Body of pancreas (tissue), 4 donors: Measurements from ENCODE around the gene GNRH2.

Experiments
- POLR2A ChIP-seq, 3 donors: fragments of 450-650 bp; IDR thresholded peaks; one replicate each; pipeline ENCODE4 v1.6.1; 2016; ENCODE audit warnings: antibody characterized with exemption in 3 of 3, mild to moderate bottlenecking in 2 of 3
- TF ChIP-seq, protein P1 (sequence below), 7 experiments: fragments of 450-650 bp in 4 of 7; fragments of 200-600 bp in 3 of 7; sonication (generic) in 3 of 7; IDR thresholded peaks; one replicate each; pipeline ENCODE4 v1.5.1; 2016 to 2019; ENCODE audit warnings: antibody characterized with exemption in 7 of 7

DNA sequence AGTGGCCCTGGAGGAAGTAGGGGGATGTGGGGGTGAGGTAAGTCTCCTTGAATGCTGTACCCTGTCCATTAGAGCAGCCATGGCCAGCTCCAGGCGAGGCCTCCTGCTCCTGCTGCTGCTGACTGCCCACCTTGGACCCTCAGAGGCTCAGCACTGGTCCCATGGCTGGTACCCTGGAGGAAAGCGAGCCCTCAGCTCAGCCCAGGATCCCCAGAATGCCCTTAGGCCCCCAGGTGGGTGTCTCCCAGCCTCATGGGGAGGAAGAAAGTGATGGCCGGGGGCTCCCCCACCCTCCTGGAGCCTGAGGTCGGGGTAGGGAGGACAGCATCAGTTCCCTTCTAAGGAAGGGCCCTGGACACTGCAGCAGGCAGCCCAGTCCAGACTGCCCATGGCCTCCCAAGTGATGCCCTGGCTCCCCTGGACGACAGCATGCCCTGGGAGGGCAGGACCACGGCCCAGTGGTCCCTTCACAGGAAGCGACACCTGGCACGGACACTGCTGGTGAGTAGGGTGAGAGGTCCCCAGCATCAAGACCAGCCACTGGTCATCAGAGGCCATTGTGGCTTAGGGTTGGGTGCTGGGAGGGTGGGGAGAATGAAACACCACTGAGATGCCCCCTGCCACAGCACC is 1.0 kb downstream of the GNRH2 start:
- TF ChIP-seq, protein P1, sequence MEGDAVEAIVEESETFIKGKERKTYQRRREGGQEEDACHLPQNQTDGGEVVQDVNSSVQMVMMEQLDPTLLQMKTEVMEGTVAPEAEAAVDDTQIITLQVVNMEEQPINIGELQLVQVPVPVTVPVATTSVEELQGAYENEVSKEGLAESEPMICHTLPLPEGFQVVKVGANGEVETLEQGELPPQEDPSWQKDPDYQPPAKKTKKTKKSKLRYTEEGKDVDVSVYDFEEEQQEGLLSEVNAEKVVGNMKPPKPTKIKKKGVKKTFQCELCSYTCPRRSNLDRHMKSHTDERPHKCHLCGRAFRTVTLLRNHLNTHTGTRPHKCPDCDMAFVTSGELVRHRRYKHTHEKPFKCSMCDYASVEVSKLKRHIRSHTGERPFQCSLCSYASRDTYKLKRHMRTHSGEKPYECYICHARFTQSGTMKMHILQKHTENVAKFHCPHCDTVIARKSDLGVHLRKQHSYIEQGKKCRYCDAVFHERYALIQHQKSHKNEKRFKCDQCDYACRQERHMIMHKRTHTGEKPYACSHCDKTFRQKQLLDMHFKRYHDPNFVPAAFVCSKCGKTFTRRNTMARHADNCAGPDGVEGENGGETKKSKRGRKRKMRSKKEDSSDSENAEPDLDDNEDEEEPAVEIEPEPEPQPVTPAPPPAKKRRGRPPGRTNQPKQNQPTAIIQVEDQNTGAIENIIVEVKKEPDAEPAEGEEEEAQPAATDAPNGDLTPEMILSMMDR (IDR thresholded peaks at IDR 0.05), result no peak
- TF ChIP-seq POLR2A (IDR thresholded peaks at IDR 0.05), result no peak
